B cell (primary cell): ENCODE measurements around the gene CASKIN2.

Source experiments
- EZH2 ChIP-seq: IDR thresholded peaks from 2 replicates; pipeline ENCODE4 v1.6.1; 2012; ENCODE audit warnings: borderline replicate concordance, low read depth, mild to moderate bottlenecking, moderate library complexity, low read length; ENCODE audit not compliant: insufficient read depth, poor library complexity, severe bottlenecking
- TF ChIP-seq, protein P1 (sequence below): fragments of 200-600 bp; IDR thresholded peaks from one replicate; pipeline ENCODE4 v1.8.0; 2022; ENCODE audit warnings: antibody characterized with exemption, mild to moderate bottlenecking

DNA sequence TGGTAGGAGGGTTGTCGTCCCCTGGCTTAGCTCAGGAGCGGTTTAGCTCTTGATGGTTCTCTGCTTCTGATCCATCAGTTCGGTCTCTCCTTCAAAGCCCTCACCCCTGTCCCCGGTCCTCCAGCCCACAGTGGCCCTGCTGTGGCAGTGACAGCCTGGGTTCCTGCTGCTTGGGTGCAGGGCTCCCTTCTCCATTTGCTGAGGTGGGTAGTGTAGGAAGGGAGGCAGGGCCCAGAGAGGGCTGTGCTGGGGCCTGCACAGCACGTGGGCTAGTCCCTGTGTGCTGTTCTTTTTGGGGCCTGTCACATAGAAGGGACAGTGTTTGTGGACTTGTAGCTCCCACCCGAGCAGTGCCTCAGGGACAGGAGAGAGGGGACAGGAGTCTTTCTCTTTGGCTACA lies 40.6 kb downstream of the CASKIN2 start:
- TF ChIP-seq, protein P1, sequence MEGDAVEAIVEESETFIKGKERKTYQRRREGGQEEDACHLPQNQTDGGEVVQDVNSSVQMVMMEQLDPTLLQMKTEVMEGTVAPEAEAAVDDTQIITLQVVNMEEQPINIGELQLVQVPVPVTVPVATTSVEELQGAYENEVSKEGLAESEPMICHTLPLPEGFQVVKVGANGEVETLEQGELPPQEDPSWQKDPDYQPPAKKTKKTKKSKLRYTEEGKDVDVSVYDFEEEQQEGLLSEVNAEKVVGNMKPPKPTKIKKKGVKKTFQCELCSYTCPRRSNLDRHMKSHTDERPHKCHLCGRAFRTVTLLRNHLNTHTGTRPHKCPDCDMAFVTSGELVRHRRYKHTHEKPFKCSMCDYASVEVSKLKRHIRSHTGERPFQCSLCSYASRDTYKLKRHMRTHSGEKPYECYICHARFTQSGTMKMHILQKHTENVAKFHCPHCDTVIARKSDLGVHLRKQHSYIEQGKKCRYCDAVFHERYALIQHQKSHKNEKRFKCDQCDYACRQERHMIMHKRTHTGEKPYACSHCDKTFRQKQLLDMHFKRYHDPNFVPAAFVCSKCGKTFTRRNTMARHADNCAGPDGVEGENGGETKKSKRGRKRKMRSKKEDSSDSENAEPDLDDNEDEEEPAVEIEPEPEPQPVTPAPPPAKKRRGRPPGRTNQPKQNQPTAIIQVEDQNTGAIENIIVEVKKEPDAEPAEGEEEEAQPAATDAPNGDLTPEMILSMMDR: no peak
- TF ChIP-seq EZH2: no peak
